CD4-positive, alpha-beta T cell treated with Interleukin-17A for 4 hours (primary cell): ENCODE measurements around the gene COL15A1.
"Not testable (repeated sequence)": the region's sequence is repeated elsewhere in the genome, so short reads cannot be mapped to it uniquely, and the experiment has no call there.

Experiments used
- DNase-seq: peaks from one replicate; pipeline ENCODE4 v3.0.0-alpha.2; 2020; ENCODE audit warnings: mixed read lengths

Gene COL15A1

GRCh38 chr9:99092643-99093491, 149.2 kb downstream of the COL15A1 start:
- peak; percentile 32 for DNase-seq

GRCh38 chr9:99093492-99093791, 149.7 kb downstream of the COL15A1 start:
- no peak for DNase-seq

GRCh38 chr9:99095565-99095964, 151.9 kb downstream of the COL15A1 start:
- no peak for DNase-seq

- no peak for DNase-seq
Measured at GRCh38 chr9:99096409-99096808, 152.7 kb downstream of the COL15A1 start.

- not testable (repeated sequence) for DNase-seq
Measured at GRCh38 chr9:99099806-99100585, 156.3 kb downstream of the COL15A1 start.

- DNase-seq, result no peak
Measured at GRCh38 chr9:99101271-99101670, 157.6 kb downstream of the COL15A1 start.

GRCh38 chr9:99101812-99102211, 158.1 kb downstream of the COL15A1 start:
- no peak for DNase-seq

- DNase-seq, result no peak
Measured at GRCh38 chr9:99103054-99103895, 159.6 kb downstream of the COL15A1 start.

- peak; percentile 37 for DNase-seq
Measured at GRCh38 chr9:99103901-99104458, 160.3 kb downstream of the COL15A1 start.

GRCh38 chr9:99104459-99105151, 160.9 kb downstream of the COL15A1 start, which contains the start of gene TGFBR1:
TGFBR1 (plus strand) TSS chr9:99105113; CDS start chr9:99105206, 93 bp downstream.
- DNase-seq, result peak; percentile 94

- DNase-seq, result peak; percentile 46
Measured at GRCh38 chr9:99105152-99106043, 161.7 kb downstream of the COL15A1 start.

- DNase-seq, result no peak
Measured at GRCh38 chr9:99106044-99106375, 162.3 kb downstream of the COL15A1 start.

GRCh38 chr9:99107421-99107820, 163.7 kb downstream of the COL15A1 start:
- DNase-seq, result no peak

- no peak for DNase-seq
Measured at GRCh38 chr9:99108131-99108530, 164.4 kb downstream of the COL15A1 start.

GRCh38 chr9:99109522-99109921, 165.8 kb downstream of the COL15A1 start:
- DNase-seq, result no peak

- peak; percentile 63 for DNase-seq
Measured at GRCh38 chr9:99112750-99113413, 169.2 kb downstream of the COL15A1 start.

- DNase-seq, result no peak
Measured at GRCh38 chr9:99113414-99114048, 169.8 kb downstream of the COL15A1 start.

GRCh38 chr9:99114049-99114440, 170.3 kb downstream of the COL15A1 start:
- no peak for DNase-seq

- DNase-seq, result no peak
Measured at GRCh38 chr9:99114846-99115500, 171.3 kb downstream of the COL15A1 start.

- no peak for DNase-seq
Measured at GRCh38 chr9:99116003-99116411, 172.3 kb downstream of the COL15A1 start.
